ENCODE data around the gene CCL23. TPM values are rescaled to one million over a fixed set of nuclear protein-coding genes. Genes with fewer than 3 reads are reported as not detected.

The CCL23 gene
- total RNA-seq, 6 experiments from 2014 or later, result 1.1 to 12.7 (median 2.1) TPM

GRCh38 chr17:35986643-35987042 is 31.1 kb downstream of the CCL23 start, which contains the start of gene CCL14:
TSS of gene CCL14 (minus strand) at chr17:35986729. CDS start at chr17:35986649, 80 bp downstream.
- TF ChIP-seq CTCF (IDR thresholded peaks at IDR 0.05), result no peak
- TF ChIP-seq POLR2A (IDR thresholded peaks at IDR 0.05), result no peak
- H3K9me3 ChIP-seq, result no peaks in the 10 kb centered on the region
- H3K27ac ChIP-seq, result peak within 1 kb of the TSS; percentile 13 to 43 (median 41)
- H3K4me3 ChIP-seq, result peak within 1 kb of the TSS; percentile 24 to 37 (median 26)
- H3K4me1 ChIP-seq, result peaks cover 0 to 21% (median 9%) of the 10 kb centered on the region in 4 donors
- 75% methylated on average over 1 of the region's 1 CpG for WGBS (ENCODE audit: insufficient coverage, low coverage, low lambda C conversion rate, missing lambda C conversion rate)
- peak in 2 of 4 donors; percentile 15 to 39 for ATAC-seq
- intact Hi-C loops (cut with DNase I), result loop anchor here (10.0 kb wide), 2 partner anchors 88 to 158 kb away; no protein-coding TSS in a partner anchor
- no peaks in the 10 kb centered on the region for H3K27me3 ChIP-seq
- no peak for DNase-seq
- no peaks in the 10 kb centered on the region for H3K36me3 ChIP-seq

- Histone ChIP-seq H3K27me3 (no peaks in the 10 kb centered on the region), H3K4me1 (peaks cover 0 to 17% (median 6%) of the 10 kb centered on the region in 4 donors), H3K36me3 (peaks cover 0 to 7% (median 0%) of the 10 kb centered on the region in 4 donors), H3K27ac (peak overlapping the region in 1 of 3 donors; percentile 18), H3K9me3 (no peaks in the 10 kb centered on the region), H3K4me3 (peak overlapping the region; percentile 1 to 37 (median 26))
- TF ChIP-seq CTCF (IDR thresholded peaks at IDR 0.05) (no peak), POLR2A (IDR thresholded peaks at IDR 0.05) (no peak)
- DNase-seq (no peak), ATAC-seq (no peak)
- intact Hi-C loops (cut with DNase I), result loop anchor here (10.0 kb wide), 2 partner anchors 91 to 161 kb away; no protein-coding TSS in a partner anchor
- 87% methylated on average over 4 of the region's 6 CpGs for WGBS (ENCODE audit: insufficient coverage, low coverage, low lambda C conversion rate, missing lambda C conversion rate)
Measured at GRCh38 chr17:35984140-35984539, 33.6 kb downstream of the CCL23 start.

GRCh38 chr17:35982409-35983191 is 35.2 kb downstream of the CCL23 start:
- intact Hi-C loops (cut with DNase I), result loop anchor here (10.0 kb wide), 2 partner anchors 92 to 162 kb away; no protein-coding TSS in a partner anchor
- H3K4me3 ChIP-seq, result no peak overlapping the region
- H3K27ac ChIP-seq, result peak overlapping the region; percentile 37 to 88 (median 61)
- H3K36me3 ChIP-seq, result peaks cover 0 to 11% (median 0%) of the 10 kb centered on the region in 4 donors
- TF ChIP-seq CTCF (IDR thresholded peaks at IDR 0.05) (no peak), POLR2A (IDR thresholded peaks at IDR 0.05) (no peak)
- no peaks in the 10 kb centered on the region for H3K27me3 ChIP-seq
- peaks cover 0 to 32% (median 13%) of the 10 kb centered on the region in 4 donors for H3K4me1 ChIP-seq
- ATAC-seq (no peak), DNase-seq (no peak)
- WGBS (ENCODE audit: insufficient coverage, low coverage, low lambda C conversion rate, missing lambda C conversion rate), result 61% methylated on average over 2 of the region's 3 CpGs
- H3K9me3 ChIP-seq, result no peaks in the 10 kb centered on the region

GRCh38 chr17:35981908-35982330 is 35.9 kb downstream of the CCL23 start:
- DNase-seq, result peak; percentile 77 to 89 (median 88)
- TF ChIP-seq POLR2A (IDR thresholded peaks at IDR 0.05), result no peak
- TF ChIP-seq CTCF (IDR thresholded peaks at IDR 0.05), result peak; percentile 42 to 86 (median 64)

More at GRCh38 chr17:35981908-35982330, 35.9 kb downstream of the CCL23 start:
- peak; percentile 71 to 86 (median 74) for ATAC-seq
- peaks cover 0 to 11% (median 0%) of the 10 kb centered on the region in 4 donors for H3K36me3 ChIP-seq
- no peaks in the 10 kb centered on the region for H3K27me3 ChIP-seq
- intact Hi-C loops (cut with DNase I), result loop anchor here (10.0 kb wide), 2 partner anchors 93 to 163 kb away; no protein-coding TSS in a partner anchor
- H3K9me3 ChIP-seq, result no peaks in the 10 kb centered on the region
- H3K4me1 ChIP-seq, result peaks cover 0 to 39% (median 16%) of the 10 kb centered on the region in 4 donors
- H3K27ac ChIP-seq, result peak overlapping the region; percentile 56 to 88 (median 61)
- H3K4me3 ChIP-seq, result peak overlapping the region; percentile 48 to 95 (median 59)
- 8% methylated on average over 4 of the region's 4 CpGs for WGBS (ENCODE audit: insufficient coverage, low coverage, low lambda C conversion rate, missing lambda C conversion rate)
